Suppressor macrophage treated with lipopolysaccharide for 1 hour (primary cell): ENCODE data around the gene CACNG6.
A peak's percentile ranks its signal among the peaks of the same experiment; 100 is the strongest.
"Not testable (repeated sequence)": the region's sequence is repeated elsewhere in the genome, so short reads cannot be mapped to it uniquely, and the experiment has no call there.

ENCODE experiments used
- DNase-seq, 3 donors: peaks; one replicate each; pipeline ENCODE4 v3.0.0-alpha.2; 2020 to 2022

The CACNG6 gene, protein sequence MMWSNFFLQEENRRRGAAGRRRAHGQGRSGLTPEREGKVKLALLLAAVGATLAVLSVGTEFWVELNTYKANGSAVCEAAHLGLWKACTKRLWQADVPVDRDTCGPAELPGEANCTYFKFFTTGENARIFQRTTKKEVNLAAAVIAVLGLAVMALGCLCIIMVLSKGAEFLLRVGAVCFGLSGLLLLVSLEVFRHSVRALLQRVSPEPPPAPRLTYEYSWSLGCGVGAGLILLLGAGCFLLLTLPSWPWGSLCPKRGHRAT

DNA sequence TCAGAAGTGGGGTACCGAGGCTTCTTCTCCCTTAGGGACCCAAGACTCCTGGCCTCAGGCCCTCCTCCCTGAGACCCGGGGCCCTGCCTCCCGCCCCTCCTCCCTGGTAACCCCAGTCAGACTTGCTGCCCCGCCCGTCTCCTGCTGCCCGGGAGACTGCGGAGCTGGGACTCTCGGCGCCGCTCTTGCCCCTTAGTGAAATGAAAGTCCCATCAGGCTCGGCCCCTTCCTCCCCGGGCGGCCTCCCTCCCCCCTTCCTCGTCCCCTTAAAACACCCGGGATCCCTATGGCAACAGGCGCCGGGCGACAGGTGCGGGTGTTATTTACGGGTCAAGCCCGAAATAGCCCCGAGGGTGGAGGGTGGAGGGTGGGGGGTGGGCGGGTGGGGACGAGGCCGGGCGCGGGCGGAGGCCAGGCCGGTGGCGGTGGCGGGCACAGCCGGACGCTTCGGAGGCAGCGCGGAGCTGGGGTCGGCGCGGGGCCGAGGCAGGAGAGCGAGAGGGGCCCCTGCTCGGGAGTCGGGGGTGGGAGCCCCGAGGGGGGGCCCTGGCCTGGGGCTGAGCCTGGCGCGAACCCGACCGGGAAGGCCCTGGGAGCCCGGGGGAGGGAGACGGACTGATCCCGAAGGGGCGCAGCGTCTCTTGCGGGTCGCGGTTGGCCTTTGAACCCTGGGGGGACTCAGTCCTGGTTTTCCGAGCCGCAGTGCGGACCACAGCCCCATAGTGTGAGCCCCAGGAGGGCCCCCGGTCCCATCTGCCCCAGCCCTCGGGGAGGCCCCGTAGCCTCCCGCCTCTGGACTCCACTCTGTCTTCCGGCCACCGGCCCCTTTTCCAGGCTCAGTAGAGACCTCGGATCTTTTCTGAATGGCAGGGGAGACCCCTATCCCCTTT is at the start of gene CACNG6:
CACNG6 (plus strand) TSS at position 414 of the 890 bp plus-strand sequence. CDS start 1,241 bp downstream, outside the sequence.
- DNase-seq, result peak in 1 of 3 donors; percentile 46

DNA sequence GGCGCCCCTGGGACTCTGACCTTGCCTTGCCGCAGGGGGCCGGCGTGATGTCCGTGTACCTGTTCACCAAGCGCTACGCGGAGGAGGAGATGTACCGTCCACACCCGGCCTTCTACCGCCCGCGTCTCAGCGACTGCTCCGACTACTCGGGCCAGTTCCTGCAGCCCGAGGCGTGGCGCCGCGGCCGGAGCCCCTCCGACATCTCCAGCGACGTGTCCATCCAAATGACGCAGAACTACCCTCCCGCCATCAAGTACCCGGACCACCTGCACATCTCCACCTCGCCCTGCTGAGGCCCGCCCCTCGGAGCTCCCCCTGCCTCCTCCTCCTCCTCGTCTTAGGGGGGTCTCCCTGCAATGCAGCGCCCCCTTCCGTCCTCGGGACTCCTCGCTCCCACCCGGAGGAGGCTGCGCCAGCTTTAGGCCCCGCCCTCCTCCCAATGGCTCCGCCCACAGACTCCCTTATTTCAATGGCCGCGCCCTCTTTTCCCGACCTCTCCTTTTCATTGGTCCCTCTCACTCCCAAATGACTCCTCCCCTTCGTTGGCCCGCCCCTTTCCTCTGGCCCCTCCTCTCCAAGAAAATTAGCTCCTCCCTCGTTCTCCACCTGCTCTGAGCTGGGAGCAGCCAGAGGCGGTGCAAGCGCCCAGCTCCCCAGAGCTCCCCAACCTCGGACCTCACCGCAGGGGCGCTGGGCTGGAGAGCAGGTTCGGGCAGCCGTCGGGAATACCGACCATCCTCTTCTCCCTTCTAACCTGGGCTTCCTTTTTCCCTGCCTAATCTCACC is 49.2 kb upstream of the CACNG6 start:
- peak; percentile 21 to 36 (median 30) for DNase-seq

DNA sequence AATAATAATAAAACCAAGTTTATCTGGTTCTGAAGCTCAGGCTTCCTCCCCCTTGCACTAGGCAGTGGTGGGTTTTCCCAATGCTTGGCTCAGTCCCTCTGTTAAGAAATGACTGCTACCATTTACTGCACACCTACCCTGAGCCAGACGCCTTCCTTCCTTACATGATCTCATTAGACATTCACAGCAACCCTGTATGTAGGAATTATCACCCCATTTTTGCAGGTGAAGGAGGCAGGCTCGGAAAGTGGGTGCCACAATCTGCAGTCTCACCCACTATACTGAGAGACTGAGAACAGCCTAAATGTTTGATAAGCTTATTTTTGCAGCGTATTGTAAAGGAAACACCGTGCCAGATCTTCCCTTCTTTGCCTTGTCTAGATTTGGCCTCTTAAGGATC is 47.0 kb upstream of the CACNG6 start:
- DNase-seq, result no peak

DNA sequence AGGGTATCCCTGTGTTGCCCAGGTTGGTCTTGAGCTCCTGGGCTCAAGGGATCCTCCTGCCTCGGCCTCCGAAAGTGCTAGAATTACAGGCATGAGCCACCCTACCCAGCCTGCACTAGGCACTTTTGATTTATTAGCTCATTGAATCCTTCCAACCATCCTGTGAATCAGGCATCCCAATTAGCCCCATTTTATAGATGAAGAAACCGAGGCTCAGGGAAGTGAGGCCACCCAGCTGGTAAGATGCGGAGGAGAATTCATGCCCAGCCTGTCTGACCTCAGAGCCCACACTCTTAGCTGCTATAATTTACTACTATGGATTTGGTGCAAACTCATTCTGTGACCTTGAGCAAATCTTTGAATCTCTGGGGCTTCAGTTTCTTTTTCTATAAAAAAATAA is 46.5 kb upstream of the CACNG6 start:
- no peak for DNase-seq

DNA sequence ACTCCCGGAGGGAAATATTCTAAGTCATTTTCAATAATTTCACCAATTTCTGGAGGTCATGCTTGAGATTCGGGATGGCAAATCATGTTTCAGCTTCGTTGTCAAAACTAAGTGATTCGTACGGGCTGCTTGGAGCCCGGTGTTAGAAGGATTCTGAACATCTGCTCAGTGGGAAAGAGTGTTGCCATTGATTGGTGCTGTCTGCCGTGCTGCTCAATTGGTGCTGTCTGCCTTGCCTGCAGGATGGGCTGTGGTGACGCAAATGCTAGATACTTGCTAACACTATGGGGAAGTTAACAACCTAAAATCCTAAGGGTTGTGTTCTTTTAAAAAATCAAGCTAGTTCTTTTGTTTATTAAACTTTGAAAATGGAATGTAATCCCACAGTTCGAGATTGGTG is 46.0 kb upstream of the CACNG6 start:
- DNase-seq, result peak; percentile 20 to 37 (median 37)

DNA sequence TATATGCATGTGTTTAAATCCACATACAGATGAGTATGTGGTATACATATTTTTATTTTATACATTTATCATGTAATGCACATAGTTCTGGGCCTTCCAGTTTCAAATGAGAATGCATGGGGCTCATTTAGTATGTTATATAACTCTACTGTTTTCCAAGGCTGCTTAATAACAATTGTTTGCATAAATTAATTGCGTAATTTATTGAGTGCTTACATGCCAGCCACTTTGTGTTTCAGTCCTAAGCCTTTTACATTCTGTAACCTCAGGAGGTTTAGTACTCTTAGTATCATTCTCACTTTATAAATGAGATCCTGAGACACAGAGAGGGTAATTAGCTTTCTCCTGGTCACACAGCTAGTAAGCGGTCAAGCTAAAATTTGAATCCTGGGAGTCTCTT is 45.4 kb upstream of the CACNG6 start:
- DNase-seq, result no peak

DNA sequence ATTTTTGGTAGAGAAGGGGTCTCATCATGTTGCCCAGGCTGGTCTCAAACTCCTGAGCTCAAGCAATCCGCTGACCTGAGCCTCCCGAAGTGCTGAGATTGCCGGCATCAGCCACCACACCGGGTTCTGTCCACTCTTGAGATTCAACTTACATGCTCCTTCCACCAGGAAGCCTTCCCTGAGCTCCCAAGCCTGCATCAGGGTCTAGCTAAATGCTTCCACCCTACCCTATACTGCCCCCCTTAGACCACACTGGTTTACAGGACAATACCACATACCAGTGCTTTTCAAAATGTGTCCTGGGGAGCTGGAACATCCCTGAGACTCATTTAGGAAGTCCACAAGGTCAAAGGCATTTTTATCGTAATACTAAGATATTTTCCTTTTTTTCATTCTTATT is 43.8 kb upstream of the CACNG6 start:
- DNase-seq, result peak in 1 of 3 donors; percentile 31

DNA sequence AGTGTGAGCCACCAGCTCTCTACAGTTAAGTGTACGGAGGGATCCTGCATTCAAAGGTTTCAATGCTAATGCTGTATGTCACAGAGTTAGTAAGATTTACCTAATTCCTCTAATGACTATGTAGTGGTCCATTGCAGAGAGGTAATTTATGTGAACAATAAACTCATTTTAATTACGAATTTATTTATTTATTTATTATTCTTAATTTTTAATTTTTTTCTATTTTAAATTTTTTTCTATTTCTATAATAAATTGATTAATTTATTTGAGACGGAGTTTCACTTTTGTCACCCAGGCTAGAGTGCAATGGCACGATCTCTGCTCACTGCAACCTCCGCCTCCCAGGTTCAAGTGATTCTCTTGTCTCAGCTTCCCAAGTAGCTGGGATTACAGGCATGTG is 42.8 kb upstream of the CACNG6 start:
- not testable (repeated sequence) for DNase-seq

DNA sequence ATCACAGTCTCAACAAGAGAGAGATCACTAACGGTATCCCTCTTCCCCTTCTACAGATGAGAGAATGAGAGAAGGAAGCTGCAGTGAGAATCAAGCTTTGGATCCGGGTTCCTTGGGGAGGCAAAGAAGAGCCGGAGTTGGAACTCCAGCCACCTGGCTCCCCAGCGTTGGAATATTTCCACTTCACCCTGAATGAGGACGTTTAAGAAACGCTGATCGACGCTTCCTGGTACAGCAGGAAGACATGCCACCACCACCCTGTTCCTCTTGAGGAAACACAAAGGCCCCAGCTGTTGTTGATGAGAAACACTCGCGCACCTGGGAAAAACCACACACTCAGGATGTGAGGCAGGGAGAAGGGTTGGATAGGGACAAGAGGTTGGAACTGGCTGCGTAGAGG is 40.0 kb upstream of the CACNG6 start:
- no peak for DNase-seq

DNA sequence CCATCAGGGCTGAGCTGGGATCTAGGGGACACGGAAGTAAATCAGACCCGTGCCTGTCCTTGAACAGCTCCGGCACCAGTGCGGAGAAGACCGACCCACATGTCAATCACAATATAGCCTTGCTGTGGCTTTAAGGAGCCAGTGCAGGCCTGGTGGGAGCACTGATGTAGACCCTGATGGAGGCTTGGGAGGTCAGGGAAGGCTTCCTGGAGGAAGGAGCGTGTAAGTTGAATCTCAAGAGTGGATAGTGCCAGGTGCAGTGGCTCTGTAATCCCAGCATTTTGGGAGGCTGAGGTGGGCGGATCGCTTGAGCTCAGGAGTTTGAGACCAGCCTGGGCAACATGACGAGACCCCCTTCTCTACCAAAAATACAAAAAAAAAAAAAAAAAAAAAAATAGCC is 39.5 kb upstream of the CACNG6 start:
- DNase-seq, result no peak

DNA sequence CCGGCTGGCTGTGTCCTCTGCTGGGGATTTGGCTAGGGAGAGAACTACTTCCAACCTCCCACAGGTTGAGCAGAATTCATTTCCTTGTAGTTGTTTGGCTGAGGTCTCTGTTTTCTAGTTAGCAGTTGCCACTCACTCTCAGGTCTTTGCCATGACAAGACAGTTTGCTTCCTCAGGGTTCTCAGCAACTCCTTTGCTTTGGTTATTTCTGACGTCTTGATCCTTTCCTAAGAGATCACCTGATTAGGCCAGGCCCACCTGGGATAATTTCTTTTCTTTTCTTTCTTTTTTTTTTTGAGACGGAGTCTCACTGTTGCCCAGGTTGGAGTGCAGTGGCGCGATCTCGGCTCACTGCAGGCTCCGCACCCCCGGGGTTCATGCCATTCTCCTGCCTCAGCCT is 38.1 kb upstream of the CACNG6 start:
- no peak for DNase-seq

DNA sequence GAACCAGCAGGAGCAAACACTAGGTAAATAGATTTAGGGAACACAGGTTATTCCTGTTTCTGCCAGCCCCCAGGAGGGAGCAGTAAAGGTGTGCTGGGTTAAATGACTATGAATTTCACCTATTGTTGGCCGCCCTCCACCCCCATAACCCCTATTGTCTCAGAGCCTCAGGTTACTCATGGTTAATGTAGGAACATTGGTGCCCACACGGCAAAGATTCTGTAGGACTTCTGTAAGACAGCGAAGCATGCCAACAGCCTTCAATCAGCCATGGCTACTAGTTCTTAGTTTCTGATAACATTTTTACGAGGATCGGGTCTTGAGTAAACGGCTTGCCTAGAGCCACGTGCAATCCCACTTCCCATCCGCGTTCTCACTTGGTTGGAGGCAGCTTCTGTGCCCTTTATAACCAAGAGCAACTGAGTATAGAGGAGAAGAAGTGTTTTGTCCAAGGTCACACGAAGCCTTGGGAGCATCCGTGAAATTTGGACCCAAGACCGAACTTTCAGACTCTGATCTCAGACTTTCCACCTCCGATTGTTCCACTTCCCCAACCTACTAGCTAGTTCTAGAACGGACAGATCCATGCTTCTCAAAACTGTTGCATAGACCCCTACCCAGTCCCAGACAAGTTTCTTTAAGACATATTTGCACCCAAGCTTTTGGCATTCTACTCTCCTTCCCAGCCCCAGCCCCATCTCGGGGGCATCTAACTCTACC is 33.8 kb upstream of the CACNG6 start:
- no peak for DNase-seq

DNA sequence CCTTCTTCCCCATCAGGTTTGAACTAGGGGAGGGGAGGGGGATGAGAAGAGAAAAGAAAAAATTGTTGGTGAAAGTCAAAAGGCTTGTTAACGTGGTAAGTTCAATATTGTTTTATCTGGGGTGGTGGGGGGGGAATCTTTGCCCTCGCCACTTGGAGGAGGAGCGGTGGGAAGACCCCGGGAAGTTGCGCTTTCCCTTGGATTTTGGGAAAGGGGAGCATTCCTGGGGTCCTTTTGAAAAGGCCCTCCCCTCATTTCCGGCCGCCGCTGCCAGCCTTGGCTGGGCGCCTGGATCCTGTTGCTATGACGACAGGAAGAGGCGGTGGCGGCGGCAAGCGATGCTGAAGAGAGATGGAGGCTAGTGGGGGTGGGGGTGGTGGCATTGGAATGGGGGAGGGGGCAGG is 33.3 kb upstream of the CACNG6 start:
- no peak for DNase-seq

DNA sequence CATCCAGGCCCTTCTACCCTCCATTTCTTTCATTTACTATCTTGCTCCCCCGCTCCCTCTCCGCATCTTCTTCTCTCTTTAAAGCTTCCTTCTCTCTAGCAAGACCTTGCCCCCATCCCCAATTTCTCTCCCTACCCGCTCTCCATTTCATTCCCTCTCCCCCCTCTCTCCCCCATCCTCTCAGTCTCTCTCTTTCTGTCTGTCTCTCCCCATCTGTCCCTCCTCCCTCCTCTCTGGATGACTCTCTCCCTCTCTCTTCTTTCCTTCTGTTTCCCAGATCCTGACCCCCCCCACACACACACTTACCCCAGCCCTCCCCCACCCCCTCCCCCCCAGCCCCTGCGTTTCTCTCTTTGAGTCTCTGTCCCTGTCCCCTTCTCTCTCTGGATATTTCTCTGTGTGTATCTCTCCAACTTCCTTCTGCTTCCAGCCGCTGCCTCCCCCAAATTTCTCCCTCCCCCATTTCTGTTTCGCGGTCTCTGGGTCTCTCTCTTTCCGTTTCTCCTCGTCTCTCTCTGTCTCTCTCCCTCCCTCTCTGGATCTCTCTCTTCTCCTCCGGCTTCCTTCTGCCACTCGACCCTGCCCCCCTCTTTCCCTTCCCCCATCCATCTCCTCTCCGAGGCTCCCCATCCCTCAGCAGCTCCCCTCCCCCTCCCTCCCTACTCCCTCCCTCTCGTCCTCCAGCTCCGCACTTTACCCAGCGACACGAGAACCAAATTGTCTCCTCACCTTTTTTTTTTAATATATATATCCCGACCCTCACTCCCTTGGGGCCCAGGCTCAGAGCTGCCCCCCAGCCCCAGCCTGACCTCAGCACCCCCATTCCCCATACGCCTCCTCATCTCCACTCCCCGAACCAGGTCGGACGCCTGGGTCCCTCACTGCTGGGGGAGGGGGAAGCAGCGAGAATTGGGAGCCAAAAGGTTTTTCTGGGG is 32.3 kb upstream of the CACNG6 start:
- no peak for DNase-seq

DNA sequence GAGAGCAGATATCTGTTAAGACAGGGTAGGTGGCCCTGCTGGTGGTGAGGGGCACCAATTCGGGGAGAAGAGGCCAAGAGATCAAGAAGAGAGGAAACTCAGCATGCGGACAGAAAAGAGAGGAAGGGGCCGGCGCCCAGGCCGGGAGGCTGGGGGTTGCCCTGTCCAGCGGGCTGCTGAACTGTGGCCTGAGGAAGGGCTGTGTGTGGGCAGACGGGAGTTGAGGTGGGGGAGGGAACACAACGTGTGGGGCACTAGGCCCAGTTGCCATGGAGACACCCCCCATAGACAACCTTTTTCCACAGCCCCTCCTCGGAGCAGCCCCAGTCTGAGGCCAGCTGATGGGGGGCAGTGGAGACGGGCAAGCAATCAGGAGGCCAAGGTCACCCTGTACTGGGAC is 31.2 kb upstream of the CACNG6 start:
- DNase-seq, result no peak

DNA sequence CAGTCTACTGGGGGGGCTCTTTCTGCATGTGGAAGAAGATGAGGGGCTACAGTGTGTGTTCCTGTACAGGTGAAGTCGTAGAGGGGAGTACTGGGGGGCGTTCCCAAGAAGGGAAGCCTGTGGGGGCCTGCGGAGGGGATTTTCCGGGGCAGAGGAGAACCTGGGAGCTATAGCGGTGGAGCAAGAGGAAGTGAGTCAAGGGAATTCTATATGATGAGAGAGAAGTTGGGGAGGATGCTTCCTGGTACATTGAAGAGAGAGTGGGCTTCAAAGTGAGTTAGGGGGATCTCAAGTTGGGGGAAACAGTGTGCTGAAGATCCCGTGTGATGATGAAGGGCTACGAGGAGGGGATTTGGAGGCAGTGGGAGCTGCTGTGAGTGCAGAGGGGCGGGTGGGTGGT is 30.6 kb upstream of the CACNG6 start:
- DNase-seq, result peak; percentile 33 to 44 (median 39)

DNA sequence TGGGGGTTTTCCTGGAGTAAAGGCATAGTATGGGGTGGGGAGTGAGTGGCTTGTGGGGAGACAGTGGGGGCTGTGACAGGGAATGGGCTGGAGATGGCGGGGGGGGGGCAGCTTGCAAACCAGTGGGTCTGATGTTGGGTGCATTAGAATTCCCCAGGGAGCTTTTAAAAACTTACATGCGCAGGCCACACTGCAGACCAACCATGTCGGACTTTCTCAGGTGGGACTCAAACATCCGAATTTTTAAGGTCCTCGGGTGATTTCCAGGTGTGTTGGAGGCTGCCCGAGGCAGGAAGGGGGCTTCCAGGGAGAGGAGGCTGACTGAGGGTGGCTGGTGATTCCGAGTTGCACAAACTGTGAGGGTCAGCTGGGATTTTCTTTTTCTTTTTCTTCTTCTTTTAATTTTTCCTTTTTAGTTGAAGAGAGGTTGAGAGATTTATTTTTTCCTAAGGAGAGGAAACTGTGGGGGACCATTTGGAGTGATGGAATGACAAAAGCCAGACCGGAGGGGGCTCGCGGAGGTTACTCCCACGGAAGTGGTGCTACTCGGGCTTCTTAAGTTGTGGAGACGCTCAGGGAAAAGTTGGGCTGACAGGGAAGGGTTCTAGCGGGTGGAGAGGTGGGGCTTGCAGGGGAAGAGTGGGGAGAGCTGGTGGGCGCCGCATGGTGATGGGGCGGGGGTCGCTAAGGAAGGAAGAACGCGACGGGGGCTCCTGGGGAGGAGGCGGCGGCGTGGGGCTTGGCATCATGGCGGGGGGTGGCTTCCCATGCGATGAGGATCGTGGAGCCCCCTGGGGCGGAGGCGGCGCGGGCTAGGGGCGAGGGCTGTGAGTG is 29.7 kb upstream of the CACNG6 start:
- DNase-seq, result no peak

DNA sequence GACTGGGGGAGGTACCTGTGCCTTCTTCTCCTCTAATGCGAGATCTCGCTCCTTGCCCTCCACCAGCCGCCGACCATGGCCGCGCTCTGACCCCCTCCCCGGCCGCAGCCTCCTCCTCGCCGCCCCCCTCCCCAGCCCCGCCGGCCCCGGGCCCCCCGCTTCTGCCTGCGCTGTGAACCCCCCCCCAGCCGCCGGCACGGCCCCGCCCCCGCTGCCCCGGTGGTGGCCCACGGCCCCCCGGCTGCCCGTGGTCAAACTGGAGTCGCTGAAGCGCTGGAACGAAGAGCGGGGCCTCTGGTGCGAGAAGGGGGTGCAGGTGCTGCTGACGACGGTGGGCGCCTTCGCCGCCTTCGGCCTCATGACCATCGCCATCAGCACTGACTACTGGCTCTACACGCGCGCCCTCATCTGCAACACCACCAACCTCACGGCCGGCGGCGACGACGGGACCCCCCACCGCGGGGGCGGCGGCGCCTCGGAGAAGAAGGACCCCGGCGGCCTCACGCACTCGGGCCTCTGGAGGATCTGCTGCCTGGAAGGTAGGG is 28.5 kb upstream of the CACNG6 start, which contains the start of gene CACNG8:
CACNG8 (plus strand) TSS at position 51 of the 545 bp plus-strand sequence.
- no peak for DNase-seq

DNA sequence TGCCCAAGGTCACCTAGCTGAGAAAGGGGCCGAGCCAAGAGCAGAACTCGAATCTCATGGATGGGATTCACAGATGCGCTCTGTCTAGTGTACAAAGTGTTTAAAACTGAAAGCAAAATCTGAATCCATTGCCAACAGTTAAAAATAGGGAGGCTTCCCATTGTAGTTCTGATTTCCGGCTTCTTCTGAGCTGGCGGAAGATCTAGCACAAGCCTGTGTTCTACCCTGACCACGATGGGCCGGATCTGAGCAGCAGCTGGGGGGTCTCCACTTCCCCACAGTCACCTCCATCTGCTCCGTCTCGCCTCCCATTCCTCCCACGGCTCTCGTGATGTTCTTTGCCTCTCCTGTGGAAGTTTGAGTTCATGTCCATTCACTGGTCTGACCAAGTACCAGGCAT is 26.3 kb upstream of the CACNG6 start:
- no peak for DNase-seq

DNA sequence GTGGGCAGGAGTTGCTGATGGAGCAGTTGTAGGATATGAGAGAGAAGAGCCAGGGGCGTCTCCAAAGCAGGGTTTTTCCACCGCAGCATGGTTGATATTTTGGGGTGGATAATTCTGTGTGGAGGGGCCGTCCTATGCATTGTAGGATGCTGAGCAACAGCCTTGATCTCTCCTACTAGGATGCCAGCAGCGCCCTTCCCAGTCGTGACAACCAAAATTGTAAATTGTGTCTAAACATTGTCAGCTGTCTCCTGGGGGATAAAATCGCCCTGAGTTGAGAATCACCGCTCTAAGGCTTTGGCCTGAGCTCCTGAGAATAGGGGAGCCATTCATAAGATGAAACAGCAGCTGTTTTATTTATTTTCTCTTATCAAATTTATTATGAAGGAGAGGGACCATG is 24.5 kb upstream of the CACNG6 start:
- no peak for DNase-seq
